ENCODE results near the gene SLC15A3.

Gene SLC15A3

DNA sequence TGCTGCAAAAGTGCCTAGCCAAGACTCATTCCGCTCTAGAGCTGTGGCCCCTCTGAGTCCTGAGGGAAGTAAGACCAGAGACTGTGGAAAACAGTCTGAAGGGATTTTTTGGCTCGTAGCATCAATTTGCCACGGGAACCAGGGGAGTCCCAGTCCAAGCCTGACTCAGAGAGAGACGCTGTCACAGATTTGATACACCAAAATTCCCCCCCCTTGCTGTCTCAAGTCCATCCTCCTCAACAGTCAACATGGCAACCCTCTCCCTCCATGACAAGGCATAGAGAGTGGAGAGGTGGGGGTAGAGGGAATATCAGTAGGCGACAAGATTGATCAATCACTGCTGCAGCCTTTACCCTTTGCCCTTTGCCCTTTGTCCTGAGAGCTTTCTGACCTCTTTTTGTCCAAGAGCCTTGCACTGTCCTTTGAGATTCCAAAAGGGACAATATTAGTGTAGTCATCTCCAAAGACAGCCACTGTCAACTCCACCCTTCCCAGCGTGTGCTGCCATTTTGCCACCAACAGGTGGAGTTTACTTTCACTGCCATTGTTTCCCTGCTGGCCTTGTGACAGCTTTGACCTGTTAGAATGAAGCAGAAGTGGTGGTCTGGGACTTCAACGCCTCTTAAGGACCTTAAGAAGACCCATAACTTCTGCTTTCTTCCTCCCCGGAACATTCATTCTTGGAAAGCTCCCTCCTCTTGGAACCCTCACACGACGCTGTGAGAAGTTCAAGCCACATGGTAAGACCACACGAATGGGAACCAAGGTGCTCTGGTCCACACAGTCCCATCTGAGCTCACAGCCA is 7.3 kb downstream of the SLC15A3 start:
- H3K27ac ChIP-seq (ENCODE audit: low read length), result no peak overlapping the region
- H3K27me3 ChIP-seq (ENCODE audit: low read depth, low read length), result no peaks in the 10 kb centered on the region
- H3K9ac ChIP-seq (ENCODE audit: low read length), result no peak overlapping the region
- H3K4me3 ChIP-seq (ENCODE audit: low read length), result no peak overlapping the region
- H3K9me3 ChIP-seq (ENCODE audit: insufficient read depth, low read length), result no peaks in the 10 kb centered on the region
- no peak overlapping the region for H3K4me2 ChIP-seq (ENCODE audit: low read length)
- H3K79me2 ChIP-seq (ENCODE audit: low read length), result peaks cover 72% of the 10 kb centered on the region
- TF ChIP-seq EZH2phosphoT487 (IDR thresholded peaks at IDR 0.05; ENCODE audit: low read depth), result no peak
- TF ChIP-seq, protein P1, sequence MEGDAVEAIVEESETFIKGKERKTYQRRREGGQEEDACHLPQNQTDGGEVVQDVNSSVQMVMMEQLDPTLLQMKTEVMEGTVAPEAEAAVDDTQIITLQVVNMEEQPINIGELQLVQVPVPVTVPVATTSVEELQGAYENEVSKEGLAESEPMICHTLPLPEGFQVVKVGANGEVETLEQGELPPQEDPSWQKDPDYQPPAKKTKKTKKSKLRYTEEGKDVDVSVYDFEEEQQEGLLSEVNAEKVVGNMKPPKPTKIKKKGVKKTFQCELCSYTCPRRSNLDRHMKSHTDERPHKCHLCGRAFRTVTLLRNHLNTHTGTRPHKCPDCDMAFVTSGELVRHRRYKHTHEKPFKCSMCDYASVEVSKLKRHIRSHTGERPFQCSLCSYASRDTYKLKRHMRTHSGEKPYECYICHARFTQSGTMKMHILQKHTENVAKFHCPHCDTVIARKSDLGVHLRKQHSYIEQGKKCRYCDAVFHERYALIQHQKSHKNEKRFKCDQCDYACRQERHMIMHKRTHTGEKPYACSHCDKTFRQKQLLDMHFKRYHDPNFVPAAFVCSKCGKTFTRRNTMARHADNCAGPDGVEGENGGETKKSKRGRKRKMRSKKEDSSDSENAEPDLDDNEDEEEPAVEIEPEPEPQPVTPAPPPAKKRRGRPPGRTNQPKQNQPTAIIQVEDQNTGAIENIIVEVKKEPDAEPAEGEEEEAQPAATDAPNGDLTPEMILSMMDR (IDR thresholded peaks at IDR 0.05; ENCODE audit: low read depth, low read length), result peak; percentile 48
- peaks cover 33% of the 10 kb centered on the region for H3K4me1 ChIP-seq (ENCODE audit: low read length)
- H2AFZ ChIP-seq (ENCODE audit: low read depth, low read length), result no peak overlapping the region
- peaks cover 88% of the 10 kb centered on the region for H3K36me3 ChIP-seq (replicated peaks; ENCODE audit: low read depth, low read length)
- peaks cover 97% of the 10 kb centered on the region for H4K20me1 ChIP-seq (ENCODE audit: insufficient read depth, low read length)

DNA sequence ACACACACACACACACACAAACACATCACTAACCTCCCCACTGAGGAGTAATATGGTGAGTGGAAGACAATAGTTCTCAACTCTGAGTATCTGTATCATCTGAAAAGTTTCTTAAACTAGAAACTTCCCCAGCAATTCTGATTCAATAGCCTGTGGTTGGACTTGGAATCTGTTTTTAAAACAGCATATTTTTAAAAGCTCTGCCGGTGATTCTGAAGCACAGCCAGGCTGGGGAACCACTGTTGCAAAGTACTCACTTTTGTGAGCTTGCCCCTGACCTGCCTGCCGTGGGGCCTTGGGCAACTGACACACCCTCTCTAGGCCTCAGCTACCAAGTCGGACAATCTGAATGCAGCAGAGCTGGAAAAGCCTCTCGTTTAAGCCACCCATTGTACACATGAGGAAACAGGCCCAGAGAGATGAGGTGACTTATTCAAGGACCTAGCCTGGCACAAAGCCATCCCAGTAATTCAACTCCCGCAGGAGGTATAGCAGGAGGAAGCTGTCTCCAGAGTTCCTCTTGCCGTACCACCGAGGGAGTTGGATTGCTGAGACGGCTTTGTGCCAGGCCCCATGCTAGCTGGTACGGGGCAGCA is 8.9 kb downstream of the SLC15A3 start:
- H3K4me3 ChIP-seq (ENCODE audit: low read length), result no peak overlapping the region
- H3K27ac ChIP-seq (ENCODE audit: low read length), result no peak overlapping the region
- peaks cover 56% of the 10 kb centered on the region for H3K79me2 ChIP-seq (ENCODE audit: low read length)
- no peak overlapping the region for H3K4me2 ChIP-seq (ENCODE audit: low read length)
- H3K27me3 ChIP-seq (ENCODE audit: low read depth, low read length), result no peaks in the 10 kb centered on the region
- no peak for TF ChIP-seq EZH2phosphoT487 (IDR thresholded peaks at IDR 0.05; ENCODE audit: low read depth)
- TF ChIP-seq, protein P1 (IDR thresholded peaks at IDR 0.05; ENCODE audit: low read depth, low read length), result no peak
- no peak overlapping the region for H3K9ac ChIP-seq (ENCODE audit: low read length)
- peaks cover 88% of the 10 kb centered on the region for H3K36me3 ChIP-seq (replicated peaks; ENCODE audit: low read depth, low read length)
- no peak overlapping the region for H2AFZ ChIP-seq (ENCODE audit: low read depth, low read length)
- peaks cover 20% of the 10 kb centered on the region for H3K4me1 ChIP-seq (ENCODE audit: low read length)
- H4K20me1 ChIP-seq (ENCODE audit: insufficient read depth, low read length), result peaks cover 98% of the 10 kb centered on the region
- H3K9me3 ChIP-seq (ENCODE audit: insufficient read depth, low read length), result no peaks in the 10 kb centered on the region

DNA sequence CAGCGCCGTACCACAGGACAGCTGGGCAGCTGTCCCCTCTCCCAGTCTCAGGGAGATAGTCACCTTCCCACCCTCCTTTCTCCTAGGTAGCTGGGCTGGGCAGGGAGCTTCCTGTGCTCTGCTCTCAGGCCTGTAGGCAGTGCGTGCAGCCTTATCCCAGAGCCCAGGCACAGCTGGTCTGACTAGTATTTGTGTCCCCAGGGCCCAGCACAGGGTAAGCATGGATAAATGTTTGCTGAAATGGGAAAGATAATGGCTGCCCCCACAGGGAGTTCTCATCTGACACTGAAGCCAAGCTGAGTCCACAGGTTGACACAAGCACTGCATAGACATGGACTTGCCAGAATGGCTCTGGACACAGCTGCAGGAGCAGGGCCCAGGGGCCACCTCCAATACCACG is 9.8 kb downstream of the SLC15A3 start:
- Histone ChIP-seq H3K4me1 (ENCODE audit: low read length) (peaks cover 13% of the 10 kb centered on the region; the same call in 1 of the 2 replicates), H3K9ac (ENCODE audit: low read length) (no peak overlapping the region), H3K4me2 (ENCODE audit: low read length) (no peak overlapping the region), H4K20me1 (ENCODE audit: insufficient read depth, low read length) (peaks cover 98% of the 10 kb centered on the region), H3K9me3 (ENCODE audit: insufficient read depth, low read length) (no peaks in the 10 kb centered on the region), H2AFZ (ENCODE audit: low read depth, low read length) (no peak overlapping the region), H3K27ac (ENCODE audit: low read length) (0 out of 2 replicates have a peak overlapping the region, but pooled peaks have one; percentile 3), H3K27me3 (ENCODE audit: low read depth, low read length) (no peaks in the 10 kb centered on the region), H3K4me3 (ENCODE audit: low read length) (no peak overlapping the region), H3K36me3 (replicated peaks; ENCODE audit: low read depth, low read length) (peaks cover 89% of the 10 kb centered on the region), H3K79me2 (ENCODE audit: low read length) (peaks cover 47% of the 10 kb centered on the region)
- no peak for TF ChIP-seq EZH2phosphoT487 (IDR thresholded peaks at IDR 0.05; ENCODE audit: low read depth)
- TF ChIP-seq, protein P1 (IDR thresholded peaks at IDR 0.05; ENCODE audit: low read depth, low read length), result no peak

DNA sequence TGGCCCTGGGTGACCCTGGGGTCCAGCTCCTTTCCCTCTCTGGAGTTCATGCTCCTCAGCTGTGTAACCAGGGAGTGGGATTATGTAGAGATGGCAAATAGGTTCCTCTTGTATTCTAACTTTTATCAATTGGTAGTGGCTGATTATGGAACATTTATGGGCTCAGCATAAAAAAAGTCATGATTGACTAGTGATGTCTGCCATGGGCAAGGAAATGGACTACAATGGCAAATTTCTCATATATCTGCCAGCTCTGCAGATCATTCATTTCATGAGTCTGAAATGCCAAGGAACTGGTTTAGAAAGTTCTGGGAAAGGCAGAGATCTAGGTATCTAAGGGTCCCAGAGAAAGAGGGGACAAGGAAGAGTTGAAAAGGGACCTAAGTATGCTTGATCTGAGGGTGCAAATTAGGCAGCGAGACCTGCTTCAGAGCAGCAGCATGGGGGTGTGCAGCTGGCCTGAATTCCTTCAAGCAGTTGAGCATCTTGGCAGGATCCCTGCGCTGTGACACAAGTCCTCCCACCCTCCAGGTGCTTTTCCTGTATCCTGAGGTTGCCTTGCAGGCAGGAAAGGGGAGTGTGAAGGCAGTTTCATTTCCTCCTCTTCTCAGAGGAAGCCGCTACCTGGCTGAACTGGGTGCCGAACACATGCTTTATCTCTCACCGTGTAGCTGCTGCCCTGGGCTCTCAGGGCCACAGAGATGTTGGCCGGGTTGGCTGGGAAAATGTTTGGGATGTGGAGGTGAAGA is 10.4 kb downstream of the SLC15A3 start:
- Histone ChIP-seq H3K4me3 (ENCODE audit: low read length) (no peak overlapping the region), H3K27me3 (ENCODE audit: low read depth, low read length) (no peaks in the 10 kb centered on the region), H3K9ac (ENCODE audit: low read length) (no peak overlapping the region), H3K27ac (ENCODE audit: low read length) (0 out of 2 replicates have a peak overlapping the region, but pooled peaks have one; percentile 3), H3K36me3 (replicated peaks; ENCODE audit: low read depth, low read length) (peaks cover 89% of the 10 kb centered on the region), H3K4me2 (ENCODE audit: low read length) (no peak overlapping the region), H3K4me1 (ENCODE audit: low read length) (peaks cover 13% of the 10 kb centered on the region; the same call in 1 of the 2 replicates), H3K79me2 (ENCODE audit: low read length) (peaks cover 41% of the 10 kb centered on the region), H4K20me1 (ENCODE audit: insufficient read depth, low read length) (peaks cover 99% of the 10 kb centered on the region), H3K9me3 (ENCODE audit: insufficient read depth, low read length) (no peaks in the 10 kb centered on the region), H2AFZ (ENCODE audit: low read depth, low read length) (no peak overlapping the region)
- TF ChIP-seq, protein P1 (IDR thresholded peaks at IDR 0.05; ENCODE audit: low read depth, low read length), result no peak
- no peak for TF ChIP-seq EZH2phosphoT487 (IDR thresholded peaks at IDR 0.05; ENCODE audit: low read depth)
